Measurements from ENCODE around the gene STK16. TPM values are rescaled to one million over a fixed set of nuclear protein-coding genes. Genes with fewer than 3 reads are reported as not detected.
A peak's percentile ranks its signal among the peaks of the same experiment; 100 is the strongest.

Gene STK16
- total RNA-seq, 2 donors from 2014 or later: 30.1 to 35.8 TPM

GRCh38 chr2:219221957-219222518 lies 23.2 kb upstream of the STK16 start:
- Histone ChIP-seq H3K27me3 (no peaks in the 10 kb centered on the region), H3K4me3 (no peak overlapping the region), H3K9ac (ENCODE audit: low read depth in 2 of 2, low read length in 2 of 2) (no peak overlapping the region), H3K9me3 (no peaks in the 10 kb centered on the region), H3K36me3 (peaks cover 31% of the 10 kb centered on the region), H3K4me1 (peaks cover 6% of the 10 kb centered on the region), H3K27ac (no peak overlapping the region)
- TF ChIP-seq, protein P1, sequence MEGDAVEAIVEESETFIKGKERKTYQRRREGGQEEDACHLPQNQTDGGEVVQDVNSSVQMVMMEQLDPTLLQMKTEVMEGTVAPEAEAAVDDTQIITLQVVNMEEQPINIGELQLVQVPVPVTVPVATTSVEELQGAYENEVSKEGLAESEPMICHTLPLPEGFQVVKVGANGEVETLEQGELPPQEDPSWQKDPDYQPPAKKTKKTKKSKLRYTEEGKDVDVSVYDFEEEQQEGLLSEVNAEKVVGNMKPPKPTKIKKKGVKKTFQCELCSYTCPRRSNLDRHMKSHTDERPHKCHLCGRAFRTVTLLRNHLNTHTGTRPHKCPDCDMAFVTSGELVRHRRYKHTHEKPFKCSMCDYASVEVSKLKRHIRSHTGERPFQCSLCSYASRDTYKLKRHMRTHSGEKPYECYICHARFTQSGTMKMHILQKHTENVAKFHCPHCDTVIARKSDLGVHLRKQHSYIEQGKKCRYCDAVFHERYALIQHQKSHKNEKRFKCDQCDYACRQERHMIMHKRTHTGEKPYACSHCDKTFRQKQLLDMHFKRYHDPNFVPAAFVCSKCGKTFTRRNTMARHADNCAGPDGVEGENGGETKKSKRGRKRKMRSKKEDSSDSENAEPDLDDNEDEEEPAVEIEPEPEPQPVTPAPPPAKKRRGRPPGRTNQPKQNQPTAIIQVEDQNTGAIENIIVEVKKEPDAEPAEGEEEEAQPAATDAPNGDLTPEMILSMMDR (IDR thresholded peaks at IDR 0.05): no peak
- intact Hi-C loops (cut with DNase I): loop anchor here (10.0 kb wide), 1 partner anchor 73 kb away; no protein-coding TSS in a partner anchor
- DNase-seq: no peak

DNA sequence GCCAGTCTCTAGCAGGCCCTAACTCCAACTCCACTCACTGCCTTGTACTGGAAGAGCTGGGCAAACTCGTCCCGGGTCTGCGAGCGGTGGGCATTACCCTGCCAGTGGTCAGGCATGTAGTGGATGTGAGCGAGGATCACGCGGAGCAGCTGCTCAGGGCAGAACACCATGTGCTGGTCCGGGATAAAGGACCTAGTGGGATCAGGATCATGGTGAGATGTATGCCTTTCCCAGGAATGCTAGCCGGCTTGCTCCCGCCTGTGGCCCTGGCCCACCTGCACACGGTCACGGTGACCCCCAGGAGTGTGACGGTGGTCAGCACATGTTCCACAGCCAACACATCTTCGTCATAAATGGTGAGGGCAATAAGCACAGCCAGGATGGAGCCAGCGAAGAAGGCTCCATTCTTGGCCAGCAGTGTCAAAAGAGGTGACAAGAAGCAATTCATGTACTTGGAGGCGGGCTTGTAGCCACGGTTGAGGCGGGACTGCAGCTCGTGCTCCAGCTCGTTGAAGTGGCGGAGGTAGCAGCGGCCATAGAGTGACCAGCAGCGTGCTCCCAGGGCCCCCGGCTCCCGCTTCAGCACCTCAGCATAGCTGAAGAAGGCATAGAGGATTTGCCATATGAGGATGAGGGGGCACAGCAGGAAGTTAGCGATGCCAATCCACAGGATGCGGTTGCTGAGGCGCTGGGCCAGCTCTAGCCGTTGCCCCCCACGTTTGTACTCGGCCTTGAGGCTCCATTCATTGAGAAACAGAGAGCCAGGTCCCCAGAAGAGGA lies 21.3 kb upstream of the STK16 start:
- peaks cover 31% of the 10 kb centered on the region for H3K36me3 ChIP-seq
- no peak for DNase-seq
- no peak overlapping the region for H3K9ac ChIP-seq (ENCODE audit: low read depth in 2 of 2, low read length in 2 of 2)
- H3K4me1 ChIP-seq: peaks cover 13% of the 10 kb centered on the region
- no peak overlapping the region for H3K4me3 ChIP-seq
- H3K27me3 ChIP-seq: no peaks in the 10 kb centered on the region
- no peak overlapping the region for H3K27ac ChIP-seq
- intact Hi-C loops (cut with DNase I): loop anchor here (10.0 kb wide), 1 partner anchor 71 kb away; no protein-coding TSS in a partner anchor
- TF ChIP-seq, protein P1 (IDR thresholded peaks at IDR 0.05): no peak
- no peaks in the 10 kb centered on the region for H3K9me3 ChIP-seq

DNA sequence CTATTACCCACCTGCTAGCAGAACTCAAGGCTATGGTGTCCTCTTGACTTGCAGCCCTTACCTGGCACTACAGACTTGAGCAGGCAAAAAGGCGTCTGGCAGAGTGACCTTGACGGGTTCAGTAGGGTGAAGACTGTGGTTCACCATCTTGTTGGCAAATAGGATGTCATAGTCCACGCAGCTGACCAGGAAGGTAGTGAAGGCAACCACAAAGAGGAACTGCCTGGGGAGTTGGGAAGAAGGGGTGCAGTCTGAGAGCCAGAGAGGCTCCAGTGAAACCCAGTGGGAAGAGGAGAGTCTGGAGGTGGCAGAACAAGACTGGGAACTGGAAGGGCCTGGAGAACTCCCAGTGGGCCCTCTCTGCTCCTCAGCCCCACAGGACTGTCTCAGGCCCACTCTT lies 19.9 kb upstream of the STK16 start:
- H3K27me3 ChIP-seq: no peaks in the 10 kb centered on the region
- TF ChIP-seq, protein P1 (IDR thresholded peaks at IDR 0.05): no peak
- H3K4me1 ChIP-seq: peaks cover 7% of the 10 kb centered on the region
- H3K9me3 ChIP-seq: no peaks in the 10 kb centered on the region
- no peak overlapping the region for H3K27ac ChIP-seq
- H3K4me3 ChIP-seq: no peak overlapping the region
- intact Hi-C loops (cut with DNase I): loop anchor here (10.0 kb wide), 1 partner anchor 69 kb away; no protein-coding TSS in a partner anchor
- DNase-seq: no peak
- H3K9ac ChIP-seq (ENCODE audit: low read depth in 2 of 2, low read length in 2 of 2): no peak overlapping the region
- H3K36me3 ChIP-seq: peaks cover 31% of the 10 kb centered on the region

DNA sequence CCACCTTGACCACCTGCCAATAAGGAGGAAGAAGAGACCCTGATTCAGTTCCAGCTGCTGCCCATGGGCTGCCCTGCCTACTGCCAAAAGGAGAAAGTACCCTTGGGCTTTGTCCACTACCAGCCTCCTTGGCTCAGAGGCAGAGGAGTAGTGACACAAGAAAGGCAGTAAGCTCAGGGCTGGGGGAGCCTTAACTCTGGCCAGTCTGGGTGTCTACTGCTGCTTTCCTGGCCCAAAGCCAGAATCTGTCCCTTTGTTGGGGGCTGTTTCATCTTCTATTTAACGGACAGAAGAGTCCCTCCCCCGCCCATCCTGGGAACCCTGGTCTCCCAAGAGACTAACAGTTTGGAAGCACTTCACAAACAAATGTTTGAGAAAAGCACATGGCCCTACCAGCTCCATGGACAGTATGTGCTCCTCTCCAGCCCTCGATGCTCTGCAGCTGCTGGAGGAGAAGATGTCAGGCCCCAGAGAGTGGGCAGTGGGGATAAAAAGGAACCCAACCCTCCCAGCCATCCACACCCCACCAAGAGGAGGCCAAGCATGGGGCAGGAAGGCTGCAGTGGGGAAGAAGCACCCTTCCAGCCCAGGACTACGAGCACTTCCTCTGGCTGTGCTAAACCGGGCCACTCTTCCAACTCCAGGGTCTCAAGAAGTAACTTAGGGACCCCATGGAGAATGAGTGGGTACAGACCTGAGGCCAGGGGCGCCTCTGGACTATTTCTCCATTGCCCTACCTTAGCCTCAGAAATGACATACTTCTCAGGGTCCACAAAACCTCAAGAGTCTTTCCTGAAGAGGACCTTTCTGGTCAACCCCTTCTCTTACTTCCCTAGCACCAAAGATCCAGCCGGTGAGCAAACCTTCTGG lies 17.0 kb upstream of the STK16 start:
- Histone ChIP-seq H3K9ac (ENCODE audit: low read depth in 2 of 2, low read length in 2 of 2) (peak overlapping the region; percentile 94 to 97), H3K9me3 (no peaks in the 10 kb centered on the region), H3K27me3 (no peaks in the 10 kb centered on the region), H3K27ac (peak overlapping the region; percentile 88), H3K4me1 (peaks cover 7% of the 10 kb centered on the region), H3K36me3 (peaks cover 25% of the 10 kb centered on the region), H3K4me3 (peak overlapping the region; percentile 63)
- TF ChIP-seq, protein P1 (IDR thresholded peaks at IDR 0.05): no peak
- intact Hi-C loops (cut with DNase I): loop anchor here (10.0 kb wide), 1 partner anchor 67 kb away; no protein-coding TSS in a partner anchor
- DNase-seq: no peak

DNA sequence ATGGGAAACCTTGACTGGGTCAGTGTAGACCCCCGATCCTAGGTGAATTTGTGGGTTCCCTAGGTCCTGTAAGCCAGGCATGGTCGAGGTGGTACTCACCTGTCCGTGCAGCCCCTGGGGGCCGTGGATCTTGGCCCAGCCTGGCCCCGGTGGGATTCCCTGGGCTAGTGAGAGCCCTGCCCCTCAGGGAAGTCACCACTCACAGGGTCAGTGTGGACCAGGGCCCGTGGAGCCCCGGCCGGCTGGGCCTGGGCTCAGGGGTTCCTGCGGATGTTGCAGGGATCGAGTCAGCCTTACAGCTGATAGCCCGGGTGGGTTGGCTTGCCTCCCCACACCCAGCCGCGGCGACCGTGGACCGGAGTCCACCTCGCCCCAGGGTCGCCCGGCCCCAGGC lies 16.4 kb upstream of the STK16 start:
- intact Hi-C loops (cut with DNase I): loop anchor here (10.0 kb wide), 1 partner anchor 66 kb away; no protein-coding TSS in a partner anchor
- Histone ChIP-seq H3K9me3 (no peaks in the 10 kb centered on the region), H3K4me1 (peaks cover 7% of the 10 kb centered on the region), H3K27me3 (no peaks in the 10 kb centered on the region), H3K4me3 (peak overlapping the region; percentile 63), H3K27ac (peak overlapping the region; percentile 88), H3K36me3 (peaks cover 23% of the 10 kb centered on the region), H3K9ac (ENCODE audit: low read depth in 2 of 2, low read length in 2 of 2) (peak overlapping the region; percentile 94 to 97)
- DNase-seq: no peak
- TF ChIP-seq, protein P1 (IDR thresholded peaks at IDR 0.05): no peak
